Spleen (tissue), 7 donors: ENCODE results near the gene SCYGR8.

Source experiments
- POLR2AphosphoS5 ChIP-seq, 3 donors: sonication (generic); formaldehyde crosslinking; IDR thresholded peaks; one replicate each; pipeline ENCODE4 v1.5.1; 2017; ENCODE audit warnings: antibody characterized with exemption in 3 of 3
- TF ChIP-seq, protein P1 (sequence below), 11 experiments: fragments of 200-600 bp in 7 of 11; fragments of 450-650 bp in 4 of 11; sonication (generic) in 4 of 11; IDR thresholded peaks in 8 of 11; conservative IDR thresholded peaks in 3 of 11; 1 replicate in 7 of 11; 2 replicates in 4 of 11; pipeline versions ENCODE4 v1.4.0 to v1.8.0; 2016 to 2021; ENCODE audit warnings: antibody characterized with exemption in 11 of 11, inconsistent platforms in 4 of 11, mild to moderate bottlenecking in 1 of 11
- donor health status: DM: no; HTN: no; CAD: no; lungs with moderate emphysema.
- donor health status: DM: no; HTN: no; CAD: no.
- donor health status: DM: no; HTN: no; CAD: no.

DNA sequence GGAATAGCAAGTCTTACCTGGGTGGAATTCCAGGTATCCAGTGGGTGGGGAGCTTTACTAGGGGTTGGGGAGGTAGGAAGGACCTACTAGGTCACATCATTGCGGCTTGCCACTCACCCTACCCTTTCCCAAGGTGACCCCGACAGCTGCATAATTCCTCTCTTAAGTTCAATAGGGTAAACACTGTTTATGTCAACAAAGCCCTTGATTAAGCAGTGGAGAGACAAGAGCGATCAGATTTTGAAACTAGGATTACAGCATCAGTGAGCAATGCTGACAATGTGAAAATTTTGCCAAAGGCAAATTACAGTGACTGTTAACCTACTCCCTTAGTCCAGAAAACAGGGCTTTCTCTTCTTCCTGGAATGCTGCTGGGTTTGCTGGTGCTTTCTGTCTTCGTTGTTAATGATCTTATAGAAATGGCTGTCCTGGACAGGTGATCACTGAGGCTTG, 42.4 kb upstream of the SCYGR8 start:
- TF ChIP-seq, protein P1, sequence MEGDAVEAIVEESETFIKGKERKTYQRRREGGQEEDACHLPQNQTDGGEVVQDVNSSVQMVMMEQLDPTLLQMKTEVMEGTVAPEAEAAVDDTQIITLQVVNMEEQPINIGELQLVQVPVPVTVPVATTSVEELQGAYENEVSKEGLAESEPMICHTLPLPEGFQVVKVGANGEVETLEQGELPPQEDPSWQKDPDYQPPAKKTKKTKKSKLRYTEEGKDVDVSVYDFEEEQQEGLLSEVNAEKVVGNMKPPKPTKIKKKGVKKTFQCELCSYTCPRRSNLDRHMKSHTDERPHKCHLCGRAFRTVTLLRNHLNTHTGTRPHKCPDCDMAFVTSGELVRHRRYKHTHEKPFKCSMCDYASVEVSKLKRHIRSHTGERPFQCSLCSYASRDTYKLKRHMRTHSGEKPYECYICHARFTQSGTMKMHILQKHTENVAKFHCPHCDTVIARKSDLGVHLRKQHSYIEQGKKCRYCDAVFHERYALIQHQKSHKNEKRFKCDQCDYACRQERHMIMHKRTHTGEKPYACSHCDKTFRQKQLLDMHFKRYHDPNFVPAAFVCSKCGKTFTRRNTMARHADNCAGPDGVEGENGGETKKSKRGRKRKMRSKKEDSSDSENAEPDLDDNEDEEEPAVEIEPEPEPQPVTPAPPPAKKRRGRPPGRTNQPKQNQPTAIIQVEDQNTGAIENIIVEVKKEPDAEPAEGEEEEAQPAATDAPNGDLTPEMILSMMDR (IDR thresholded peaks at IDR 0.05 in 8 of 11, conservative IDR thresholded peaks at IDR 0.05 in 3 of 11) = no peak
- no peak for TF ChIP-seq POLR2AphosphoS5 (IDR thresholded peaks at IDR 0.05)
